ENCODE measurements around the gene OPN1SW.

The OPN1SW gene

GRCh38 chr7:128775744-128776474 is at the start of gene OPN1SW:
Gene OPN1SW (minus strand): TSS chr7:128775794. CDS start chr7:128775781, 13 bp downstream.
- DNase-seq: no peak

GRCh38 chr7:128821724-128822123 is 46.1 kb upstream of the OPN1SW start:
- DNase-seq: no peak

GRCh38 chr7:128818694-128819093 is 43.1 kb upstream of the OPN1SW start:
- DNase-seq: no peak

GRCh38 chr7:128815289-128815942 is 39.8 kb upstream of the OPN1SW start:
- no peak for DNase-seq

GRCh38 chr7:128814499-128814898 is 38.9 kb upstream of the OPN1SW start:
- DNase-seq: no peak

GRCh38 chr7:128812514-128813168 is 37.0 kb upstream of the OPN1SW start:
- no peak for DNase-seq

- no peak for DNase-seq
Observed at GRCh38 chr7:128811631-128812430, 36.2 kb upstream of the OPN1SW start.

GRCh38 chr7:128810997-128811396 is 35.4 kb upstream of the OPN1SW start:
- DNase-seq: no peak

GRCh38 chr7:128810473-128810872 is 34.9 kb upstream of the OPN1SW start:
- no peak for DNase-seq

GRCh38 chr7:128809363-128809762 is 33.8 kb upstream of the OPN1SW start:
- no peak for DNase-seq

- no peak for DNase-seq
Observed at GRCh38 chr7:128807191-128807590, 31.6 kb upstream of the OPN1SW start.

- no peak for DNase-seq
Observed at GRCh38 chr7:128805225-128805624, 29.6 kb upstream of the OPN1SW start.

- no peak for DNase-seq
Observed at GRCh38 chr7:128804484-128804883, 28.9 kb upstream of the OPN1SW start.

- DNase-seq: no peak
Observed at GRCh38 chr7:128801667-128802418, 26.2 kb upstream of the OPN1SW start.

- DNase-seq: no peak
Observed at GRCh38 chr7:128801003-128801402, 25.4 kb upstream of the OPN1SW start.

GRCh38 chr7:128800567-128800966 is 25.0 kb upstream of the OPN1SW start:
- DNase-seq: no peak

GRCh38 chr7:128799451-128799850 is 23.9 kb upstream of the OPN1SW start:
- DNase-seq: no peak

GRCh38 chr7:128796327-128796726 is 20.7 kb upstream of the OPN1SW start:
- no peak for DNase-seq

GRCh38 chr7:128795129-128795528 is 19.5 kb upstream of the OPN1SW start:
- no peak for DNase-seq

- no peak for DNase-seq
Observed at GRCh38 chr7:128794436-128794835, 18.8 kb upstream of the OPN1SW start.

- no peak for DNase-seq
Observed at GRCh38 chr7:128794020-128794419, 18.4 kb upstream of the OPN1SW start.

GRCh38 chr7:128793181-128793547 is 17.6 kb upstream of the OPN1SW start:
- no peak for DNase-seq

Measured in stimulated activated CD4-positive, alpha-beta T cell treated with anti-CD3 and anti-CD28 coated beads, Interleukin-4, amount 100 ng/mL, for 24 hours (primary cell).